Prostate gland (tissue), 2 donors: ENCODE results near the gene GUK1.

Experiments used
- CTCF ChIP-seq, 4 experiments: fragments of 200-600 bp in 2 of 4; fragments of 450-650 bp in 2 of 4; sonication (generic) in 2 of 4; IDR thresholded peaks; 1 replicate in 3 of 4; 2 replicates in 1 of 4; pipeline ENCODE4 v1.5.1; 2016 to 2019; ENCODE audit warnings: antibody characterized with exemption in 4 of 4, mild to moderate bottlenecking in 2 of 4, moderate library complexity in 2 of 4
- POLR2A ChIP-seq: fragments of 450-650 bp; IDR thresholded peaks from one replicate; pipeline ENCODE4 v1.6.1; 2016; ENCODE audit warnings: antibody characterized with exemption, mild to moderate bottlenecking

GRCh38 chr1:228194436-228194835, 54.4 kb downstream of the GUK1 start:
- TF ChIP-seq CTCF (IDR thresholded peaks at IDR 0.05): no peak
- TF ChIP-seq POLR2A: no peak
